MCF 10A (cell line): ENCODE results near the gene ODR4. TPM values are rescaled to one million over a fixed set of nuclear protein-coding genes. Genes with fewer than 3 reads are reported as not detected.

Experiments used
- BruUV-seq: library from RNA; stranded (reverse); fragments of 400-500 nt; replicated peaks from 2 replicates; lab custom pipeline; 2021; lab: Mats Ljungman, UMichigan
- CTCF ChIA-PET: fragments of 300-600 bp; sonication (Branson Sonifier 250); formaldehyde crosslinking; extraction: SDS; loops from one replicate; lab custom pipeline; 2021; ENCODE audit warnings: antibody characterized with exemption, inconsistent platforms; lab: Yijun Ruan, JAX
- POLR2A ChIA-PET: fragments of 300-600, 350-650 bp; sonication (Branson Sonifier 250); formaldehyde crosslinking; extraction: SDS; loops from one replicate; lab custom pipeline; 2020; ENCODE audit warnings: antibody characterized with exemption, inconsistent platforms; lab: Yijun Ruan, JAX
- DNase-seq: peaks from one replicate; pipeline ENCODE4 v3.0.0-alpha.2; 2018; ENCODE audit not compliant: unreplicated experiment
- H3K27ac Mint-ChIP-seq: one replicate; pipeline ENCODE4 v1.8.0; 2022; ENCODE audit warnings: mild to moderate bottlenecking, low read depth, mixed read lengths; ENCODE audit not compliant: unreplicated experiment
- H3K27me3 Mint-ChIP-seq: one replicate; pipeline ENCODE4 v1.8.0; 2022; ENCODE audit warnings: mixed read lengths; ENCODE audit not compliant: insufficient read depth, unreplicated experiment
- H3K36me3 Mint-ChIP-seq: one replicate; pipeline ENCODE4 v1.8.0; 2022; ENCODE audit warnings: mild to moderate bottlenecking, moderate library complexity, mixed read lengths; ENCODE audit not compliant: insufficient read depth, unreplicated experiment
- H3K4me1 Mint-ChIP-seq: one replicate; pipeline ENCODE4 v1.8.0; 2022; ENCODE audit warnings: mixed read lengths; ENCODE audit not compliant: insufficient read depth, unreplicated experiment
- H3K4me3 Mint-ChIP-seq: one replicate; pipeline ENCODE4 v1.8.0; 2022; ENCODE audit warnings: mild to moderate bottlenecking, moderate library complexity, mixed read lengths; ENCODE audit not compliant: unreplicated experiment
- H3K9me3 Mint-ChIP-seq: one replicate; pipeline ENCODE4 v1.8.0; 2022; ENCODE audit warnings: mixed read lengths; ENCODE audit not compliant: unreplicated experiment
- CTCF ChIP-seq: fragments of 200-600 bp; IDR thresholded peaks from one replicate; pipeline ENCODE4 v1.8.0; 2022; ENCODE audit warnings: antibody characterized with exemption, mild to moderate bottlenecking; ENCODE audit not compliant: unreplicated experiment
- intact Hi-C: fragments of 100-400 bp; cut with micrococcal nuclease; formaldehyde crosslinking; loops from 2 replicates; pipeline ENCODE4 v1.14.1; 2022
- total RNA-seq: library from RNA; stranded (reverse); gene quantifications from 2 replicates; pipeline ENCODE4 v1.2.3, GENCODE V29; 2022

Gene ODR4
- total RNA-seq, 1 experiment from 2014 or later = 39.9 TPM

GRCh38 chr1:186426118-186426517, 50.5 kb downstream of the ODR4 start:
- POLR2A ChIA-PET = no interaction called here
- no peak for TF ChIP-seq CTCF
- H3K9me3 Mint-ChIP-seq = no peaks in the 10 kb centered on the region
- BruUV-seq = no TSS peak
- H3K27me3 Mint-ChIP-seq = no peaks in the 10 kb centered on the region
- DNase-seq = no peak
- CTCF ChIA-PET = interaction anchor here (0.6 kb wide), 3 partner anchors 14 to 51 kb away, joined by 3 read pairs; partner anchors contain the start of gene TPR
- H3K27ac Mint-ChIP-seq = no peak overlapping the region
- no peak overlapping the region for H3K4me3 Mint-ChIP-seq
- intact Hi-C loops = no loop called here
- no peaks in the 10 kb centered on the region for H3K36me3 Mint-ChIP-seq
- H3K4me1 Mint-ChIP-seq = no peaks in the 10 kb centered on the region

GRCh38 chr1:186429017-186429416, 53.4 kb downstream of the ODR4 start:
- BruUV-seq = no TSS peak

GRCh38 chr1:186435336-186435735, 59.7 kb downstream of the ODR4 start:
- Mint-ChIP-seq H3K4me3 (no peak overlapping the region), H3K36me3 (peaks cover 5% of the 10 kb centered on the region), H3K4me1 (peaks cover 1% of the 10 kb centered on the region), H3K9me3 (no peaks in the 10 kb centered on the region), H3K27me3 (no peaks in the 10 kb centered on the region), H3K27ac (no peak overlapping the region)
- DNase-seq = peak; percentile 60
- no peak for TF ChIP-seq CTCF
- no TSS peak for BruUV-seq
- intact Hi-C loops = no loop called here
- ChIA-PET POLR2A (interaction anchor here (1.6 kb wide), 1 partner anchor 11 kb away, joined by 4 read pairs; no protein-coding TSS in a partner anchor), CTCF (interaction anchor here (0.8 to 1.2 kb wide), 2 partner anchors 18 to 788 kb away, joined by 3 read pairs; no protein-coding TSS in a partner anchor)

More at GRCh38 chr1:186429017-186429416, 53.4 kb downstream of the ODR4 start:
- no peaks in the 10 kb centered on the region for H3K36me3 Mint-ChIP-seq
- intact Hi-C loops = no loop called here
- no peak overlapping the region for H3K4me3 Mint-ChIP-seq
- no peak for DNase-seq
- CTCF ChIA-PET = no interaction called here
- no peaks in the 10 kb centered on the region for H3K9me3 Mint-ChIP-seq
- no peak for TF ChIP-seq CTCF
- peak overlapping the region; percentile 13 for H3K27ac Mint-ChIP-seq
- no peaks in the 10 kb centered on the region for H3K4me1 Mint-ChIP-seq
- H3K27me3 Mint-ChIP-seq = no peaks in the 10 kb centered on the region
- POLR2A ChIA-PET = no interaction called here

- intact Hi-C loops = no loop called here
- H3K27me3 Mint-ChIP-seq = no peaks in the 10 kb centered on the region
- peaks cover 10% of the 10 kb centered on the region for H3K36me3 Mint-ChIP-seq
- no peak overlapping the region for H3K4me3 Mint-ChIP-seq
- CTCF ChIA-PET = no interaction called here
- TF ChIP-seq CTCF = no peak
- peaks cover 15% of the 10 kb centered on the region for H3K4me1 Mint-ChIP-seq
- no peaks in the 10 kb centered on the region for H3K9me3 Mint-ChIP-seq
- DNase-seq = no peak
- BruUV-seq = no TSS peak
- no peak overlapping the region for H3K27ac Mint-ChIP-seq
- POLR2A ChIA-PET = no interaction called here
These were observed 62.9 kb downstream of the ODR4 start for GRCh38 chr1:186438567-186438966.
